Vagina (tissue), 2 donors: Measurements from ENCODE around the gene NPFFR2. TPM values are rescaled to one million over a fixed set of nuclear protein-coding genes. Genes with fewer than 3 reads are reported as not detected.

Source experiments
- DNase-seq, 2 donors: peaks; one replicate each; pipeline ENCODE4 v3.0.0-alpha.2; 2017; ENCODE audit errors: extremely low spot score in 2 of 2
- H3K27ac ChIP-seq: fragments of 200-600 bp; sonication (generic); one replicate; pipeline ENCODE4 v1.5.1; 2019
- H3K27me3 ChIP-seq: fragments of 200-600 bp; sonication (generic); one replicate; pipeline ENCODE4 v1.5.1; 2019
- H3K36me3 ChIP-seq, 2 donors: fragments of 200-600 bp; sonication (generic); one replicate each; pipeline ENCODE4 v1.5.1; 2017 to 2019
- H3K4me1 ChIP-seq: fragments of 200-600 bp; sonication (generic); one replicate; pipeline ENCODE4 v1.5.1; 2019
- H3K4me3 ChIP-seq, 2 donors: fragments of 200-600 bp; sonication (generic); 1 replicate in 1 of 2; 2 replicates in 1 of 2; pipeline ENCODE4 v1.5.1; 2016 to 2019
- H3K9me3 ChIP-seq: fragments of 200-600 bp; sonication (generic); one replicate; pipeline ENCODE4 v1.5.1; 2019
- POLR2A ChIP-seq, 2 donors: fragments of 450-650 bp; IDR thresholded peaks; one replicate each; pipeline ENCODE4 v1.6.1; 2017; ENCODE audit warnings: antibody characterized with exemption in 2 of 2, mild to moderate bottlenecking in 2 of 2, moderate library complexity in 2 of 2
- POLR2AphosphoS5 ChIP-seq, 2 donors: sonication (generic); formaldehyde crosslinking; IDR thresholded peaks; one replicate each; pipeline ENCODE4 v1.9.0; 2017; ENCODE audit warnings: antibody characterized with exemption in 2 of 2, mild to moderate bottlenecking in 2 of 2, low read depth in 1 of 2; ENCODE audit not compliant: insufficient read depth in 1 of 2
- intact Hi-C: fragments of 100-400 bp; cut with DNase I; formaldehyde crosslinking; loops from one replicate; pipeline ENCODE4 v1.15.1; 2023
- total RNA-seq: library from RNA; depleted of rRNA; stranded (reverse); fragments of >200 nt; gene quantifications from one replicate; pipeline ENCODE4 v1.2.3, GENCODE V29; 2016
- TF ChIP-seq, protein P1 (sequence below), 3 experiments: fragments of 450-650 bp in 2 of 3; fragments of 200-600 bp in 1 of 3; sonication (generic) in 1 of 3; IDR thresholded peaks; one replicate each; pipeline ENCODE4 v1.5.1; 2017 to 2019; ENCODE audit warnings: antibody characterized with exemption in 3 of 3, mild to moderate bottlenecking in 2 of 3, moderate library complexity in 2 of 3

Gene NPFFR2
- total RNA-seq, 1 donor from 2014 or later, result not detected

DNA sequence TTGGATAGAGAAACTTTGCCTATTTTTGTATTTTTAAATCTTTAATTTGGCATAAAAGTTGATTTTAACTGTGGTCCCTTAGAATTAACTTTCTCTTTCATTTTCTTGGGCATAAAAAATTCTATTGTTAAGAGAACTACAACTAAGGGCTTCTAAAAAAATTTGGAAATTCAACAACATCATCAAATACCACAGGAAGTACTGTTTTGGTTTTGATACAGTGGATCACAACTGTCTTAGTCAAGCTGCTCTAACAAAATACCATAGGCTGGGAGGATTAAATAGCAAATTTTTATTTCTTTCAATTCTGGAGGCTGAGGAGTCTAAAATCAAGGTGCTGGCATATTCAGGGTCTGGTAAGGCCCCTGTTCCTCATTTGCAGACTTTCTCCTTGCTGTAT lies 19.9 kb upstream of the NPFFR2 start:
- no peaks in the 10 kb centered on the region for H3K9me3 ChIP-seq
- no peak for DNase-seq
- no peaks in the 10 kb centered on the region for H3K27me3 ChIP-seq
- H3K4me1 ChIP-seq, result no peaks in the 10 kb centered on the region
- intact Hi-C loops, result no loop called here
- TF ChIP-seq, protein P1, sequence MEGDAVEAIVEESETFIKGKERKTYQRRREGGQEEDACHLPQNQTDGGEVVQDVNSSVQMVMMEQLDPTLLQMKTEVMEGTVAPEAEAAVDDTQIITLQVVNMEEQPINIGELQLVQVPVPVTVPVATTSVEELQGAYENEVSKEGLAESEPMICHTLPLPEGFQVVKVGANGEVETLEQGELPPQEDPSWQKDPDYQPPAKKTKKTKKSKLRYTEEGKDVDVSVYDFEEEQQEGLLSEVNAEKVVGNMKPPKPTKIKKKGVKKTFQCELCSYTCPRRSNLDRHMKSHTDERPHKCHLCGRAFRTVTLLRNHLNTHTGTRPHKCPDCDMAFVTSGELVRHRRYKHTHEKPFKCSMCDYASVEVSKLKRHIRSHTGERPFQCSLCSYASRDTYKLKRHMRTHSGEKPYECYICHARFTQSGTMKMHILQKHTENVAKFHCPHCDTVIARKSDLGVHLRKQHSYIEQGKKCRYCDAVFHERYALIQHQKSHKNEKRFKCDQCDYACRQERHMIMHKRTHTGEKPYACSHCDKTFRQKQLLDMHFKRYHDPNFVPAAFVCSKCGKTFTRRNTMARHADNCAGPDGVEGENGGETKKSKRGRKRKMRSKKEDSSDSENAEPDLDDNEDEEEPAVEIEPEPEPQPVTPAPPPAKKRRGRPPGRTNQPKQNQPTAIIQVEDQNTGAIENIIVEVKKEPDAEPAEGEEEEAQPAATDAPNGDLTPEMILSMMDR (IDR thresholded peaks at IDR 0.05), result no peak
- TF ChIP-seq POLR2AphosphoS5 (IDR thresholded peaks at IDR 0.05; ENCODE audit: insufficient read depth in 1 of 2, low read depth in 1 of 2) (no peak), POLR2A (IDR thresholded peaks at IDR 0.05) (no peak)
- no peaks in the 10 kb centered on the region for H3K36me3 ChIP-seq
- H3K4me3 ChIP-seq, result no peak overlapping the region
- H3K27ac ChIP-seq, result no peak overlapping the region

DNA sequence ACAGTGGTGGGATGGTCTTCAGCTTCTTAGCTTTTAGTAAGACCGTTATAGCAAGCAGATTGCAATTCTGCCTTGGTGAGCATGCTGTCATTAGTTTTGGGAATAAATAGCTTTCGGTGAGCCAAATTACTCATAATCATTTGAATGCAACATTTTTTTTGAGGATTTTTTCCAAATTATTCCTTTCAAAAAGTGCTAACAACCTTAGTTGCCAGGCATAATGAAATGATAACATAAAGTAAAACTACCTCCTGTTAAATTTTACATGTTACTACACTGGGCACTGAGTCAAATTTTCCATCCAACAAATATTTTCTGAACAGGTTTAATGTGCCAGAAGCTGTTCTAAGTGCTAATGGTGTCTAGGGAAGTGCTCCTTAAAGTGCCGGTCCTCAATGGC lies 15.8 kb upstream of the NPFFR2 start:
- TF ChIP-seq POLR2A (IDR thresholded peaks at IDR 0.05), result no peak
- TF ChIP-seq, protein P1 (IDR thresholded peaks at IDR 0.05), result no peak
- TF ChIP-seq POLR2AphosphoS5 (IDR thresholded peaks at IDR 0.05; ENCODE audit: insufficient read depth in 1 of 2, low read depth in 1 of 2), result no peak
- H3K4me1 ChIP-seq, result no peaks in the 10 kb centered on the region
- no peaks in the 10 kb centered on the region for H3K36me3 ChIP-seq
- no peak overlapping the region for H3K27ac ChIP-seq
- H3K27me3 ChIP-seq, result no peaks in the 10 kb centered on the region
- no peaks in the 10 kb centered on the region for H3K9me3 ChIP-seq
- intact Hi-C loops, result no loop called here
- DNase-seq, result no peak
- no peak overlapping the region for H3K4me3 ChIP-seq

DNA sequence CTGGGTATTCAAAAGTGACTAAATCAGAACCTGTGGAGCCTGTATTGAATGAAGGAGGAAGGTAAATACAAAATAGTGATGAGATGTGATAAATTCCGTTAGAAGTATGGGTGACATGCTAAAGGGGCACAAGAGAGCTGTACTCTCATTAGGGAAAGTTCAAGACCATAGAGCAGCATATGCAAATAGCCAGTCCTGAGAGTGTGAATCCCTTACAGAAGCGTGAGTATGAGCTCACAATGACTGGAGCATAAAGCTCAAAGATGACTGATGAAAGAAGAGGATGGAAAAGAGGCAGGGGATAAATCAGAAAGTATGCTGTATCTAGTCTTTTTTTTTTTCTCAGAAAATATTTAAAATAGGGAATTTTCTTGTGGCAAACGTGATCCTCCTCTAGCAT lies 12.1 kb upstream of the NPFFR2 start:
- H3K9me3 ChIP-seq, result no peaks in the 10 kb centered on the region
- TF ChIP-seq, protein P1 (IDR thresholded peaks at IDR 0.05), result no peak
- TF ChIP-seq POLR2A (IDR thresholded peaks at IDR 0.05), result no peak
- no peaks in the 10 kb centered on the region for H3K27me3 ChIP-seq

DNA sequence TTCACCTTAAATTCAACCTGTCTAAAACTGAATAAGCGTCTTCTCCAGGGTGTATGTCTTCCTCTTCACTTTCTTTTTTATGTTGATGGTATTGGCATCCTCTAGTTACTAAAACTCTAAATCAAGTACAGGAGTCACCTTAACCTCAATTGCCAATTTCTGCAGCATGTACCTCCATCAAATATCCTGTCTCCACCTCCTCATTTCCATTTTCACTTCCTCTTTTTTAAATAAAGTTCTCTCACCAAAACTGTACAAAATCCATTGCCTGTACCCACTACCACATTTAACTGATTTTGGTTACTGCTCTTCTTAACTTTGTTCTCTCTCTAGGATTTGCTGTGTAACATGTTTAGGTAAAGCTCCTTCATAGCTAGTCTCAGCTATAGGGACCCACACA lies 9.2 kb upstream of the NPFFR2 start:
- H3K27ac ChIP-seq, result no peak overlapping the region
- intact Hi-C loops, result no loop called here

More for the DNA sequence above, 12.1 kb upstream of the NPFFR2 start:
- Histone ChIP-seq H3K36me3 (no peaks in the 10 kb centered on the region), H3K4me3 (no peak overlapping the region), H3K4me1 (no peaks in the 10 kb centered on the region), H3K27ac (no peak overlapping the region)
- intact Hi-C loops, result no loop called here
- DNase-seq, result no peak

DNA sequence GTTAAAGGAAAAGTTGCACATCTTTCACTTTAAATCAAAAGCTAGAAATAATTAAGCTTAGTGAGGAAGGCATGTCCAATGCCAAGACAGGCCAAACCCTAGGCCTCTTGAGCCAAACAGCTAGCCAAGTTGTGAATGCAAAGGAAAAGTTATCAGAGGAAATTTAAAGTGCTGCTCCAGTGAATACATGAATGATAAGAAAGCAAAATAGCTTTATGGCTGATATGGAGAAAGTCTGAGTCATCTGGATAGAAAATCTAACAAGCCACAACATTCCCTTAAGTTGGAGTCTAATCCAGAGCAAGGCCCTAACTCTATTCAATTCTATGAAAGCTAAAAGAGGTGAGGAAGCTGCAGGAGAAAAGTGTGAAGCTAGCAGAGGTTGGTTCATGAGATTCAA lies 23.8 kb downstream of the NPFFR2 start:
- Histone ChIP-seq H3K27me3 (no peaks in the 10 kb centered on the region), H3K4me1 (no peaks in the 10 kb centered on the region), H3K27ac (no peak overlapping the region), H3K4me3 (no peak overlapping the region), H3K9me3 (no peaks in the 10 kb centered on the region), H3K36me3 (no peaks in the 10 kb centered on the region)
- TF ChIP-seq POLR2A (IDR thresholded peaks at IDR 0.05) (no peak), POLR2AphosphoS5 (IDR thresholded peaks at IDR 0.05; ENCODE audit: insufficient read depth in 1 of 2, low read depth in 1 of 2) (no peak)
- TF ChIP-seq, protein P1 (IDR thresholded peaks at IDR 0.05), result no peak
- no peak for DNase-seq
- intact Hi-C loops, result no loop called here

More for the DNA sequence above, 9.2 kb upstream of the NPFFR2 start:
- TF ChIP-seq, protein P1 (IDR thresholded peaks at IDR 0.05), result no peak
- TF ChIP-seq POLR2AphosphoS5 (IDR thresholded peaks at IDR 0.05; ENCODE audit: insufficient read depth in 1 of 2, low read depth in 1 of 2) (no peak), POLR2A (IDR thresholded peaks at IDR 0.05) (no peak)
- no peak overlapping the region for H3K4me3 ChIP-seq
- no peaks in the 10 kb centered on the region for H3K27me3 ChIP-seq
- DNase-seq, result no peak
- H3K36me3 ChIP-seq, result no peaks in the 10 kb centered on the region
- H3K4me1 ChIP-seq, result no peaks in the 10 kb centered on the region
- no peaks in the 10 kb centered on the region for H3K9me3 ChIP-seq
